Measurements from ENCODE around the gene KLRB1. TPM values are rescaled to one million over a fixed set of nuclear protein-coding genes. Genes with fewer than 3 reads are reported as not detected.

KLRB1 gene
- total and polyA plus RNA-seq, 4 donors: 0.53 to 1.2 (median 0.96) TPM

DNA sequence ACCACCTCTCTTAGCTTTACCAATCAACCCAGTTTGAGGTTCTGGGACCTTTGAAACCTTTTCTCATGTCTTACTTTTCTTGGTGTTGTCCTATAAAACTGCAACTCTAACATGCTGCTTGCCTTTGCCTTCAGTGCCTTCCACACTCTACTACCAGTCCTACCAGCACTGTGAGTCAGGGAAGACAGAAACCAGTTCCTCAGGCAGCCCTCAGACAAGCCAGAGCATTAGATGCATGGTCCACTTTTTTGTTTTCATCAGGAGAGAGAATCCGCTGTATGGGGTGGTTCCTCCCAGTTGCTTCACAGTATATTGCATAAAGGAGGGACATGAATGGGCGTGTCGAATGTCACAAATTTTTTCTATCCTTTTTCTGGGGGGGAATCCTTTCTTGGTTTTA is 17.3 kb upstream of the KLRB1 start:
- H3K9ac ChIP-seq (ENCODE audit: low read depth in 1 of 2, low read length in 2 of 2): no peak overlapping the region
- H3K27me3 ChIP-seq (ENCODE audit: control insufficient read depth in 4 of 4, insufficient read depth in 4 of 4, low read length in 3 of 4): no peaks in the 10 kb centered on the region
- no peaks in the 10 kb centered on the region for H3K4me1 ChIP-seq (ENCODE audit: control insufficient read depth in 4 of 4, insufficient read depth in 4 of 4, low read length in 3 of 4)
- H3K27ac ChIP-seq (ENCODE audit: low read depth in 1 of 2, low read length in 2 of 2): no peak overlapping the region
- DNase-seq (ENCODE audit: low spot score): no peak
- H3K36me3 ChIP-seq (ENCODE audit: control insufficient read depth in 4 of 4, insufficient read depth in 3 of 4, low read depth in 1 of 4, low read length in 3 of 4): no peaks in the 10 kb centered on the region
- 97% methylated on average over 3 of the region's 3 CpGs for WGBS
- no peak for TF ChIP-seq NR2F2 (IDR thresholded peaks at IDR 0.05)
- TF ChIP-seq RAD21 (IDR thresholded peaks at IDR 0.05): no peak
- TF ChIP-seq, protein P1, sequence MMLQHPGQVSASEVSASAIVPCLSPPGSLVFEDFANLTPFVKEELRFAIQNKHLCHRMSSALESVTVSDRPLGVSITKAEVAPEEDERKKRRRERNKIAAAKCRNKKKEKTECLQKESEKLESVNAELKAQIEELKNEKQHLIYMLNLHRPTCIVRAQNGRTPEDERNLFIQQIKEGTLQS (IDR thresholded peaks at IDR 0.05): no peak
- no peak for TF ChIP-seq HNF4G (IDR thresholded peaks at IDR 0.05)
- no peak for TF ChIP-seq TAF1 (conservative IDR thresholded peaks at IDR 0.05)
- TF ChIP-seq EGR1 (IDR thresholded peaks at IDR 0.05; ENCODE audit: low read depth in 2 of 2): no peak
- TF ChIP-seq SP1 (IDR thresholded peaks at IDR 0.05): no peak
- no peak for TF ChIP-seq YY1 (IDR thresholded peaks at IDR 0.05)
- TF ChIP-seq, protein P2, sequence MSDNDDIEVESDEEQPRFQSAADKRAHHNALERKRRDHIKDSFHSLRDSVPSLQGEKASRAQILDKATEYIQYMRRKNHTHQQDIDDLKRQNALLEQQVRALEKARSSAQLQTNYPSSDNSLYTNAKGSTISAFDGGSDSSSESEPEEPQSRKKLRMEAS (IDR thresholded peaks at IDR 0.05): no peak
- no peak for TF ChIP-seq GABPA (IDR thresholded peaks at IDR 0.05 in 1 of 2, conservative IDR thresholded peaks at IDR 0.05 in 1 of 2)
- TF ChIP-seq, protein P3, sequence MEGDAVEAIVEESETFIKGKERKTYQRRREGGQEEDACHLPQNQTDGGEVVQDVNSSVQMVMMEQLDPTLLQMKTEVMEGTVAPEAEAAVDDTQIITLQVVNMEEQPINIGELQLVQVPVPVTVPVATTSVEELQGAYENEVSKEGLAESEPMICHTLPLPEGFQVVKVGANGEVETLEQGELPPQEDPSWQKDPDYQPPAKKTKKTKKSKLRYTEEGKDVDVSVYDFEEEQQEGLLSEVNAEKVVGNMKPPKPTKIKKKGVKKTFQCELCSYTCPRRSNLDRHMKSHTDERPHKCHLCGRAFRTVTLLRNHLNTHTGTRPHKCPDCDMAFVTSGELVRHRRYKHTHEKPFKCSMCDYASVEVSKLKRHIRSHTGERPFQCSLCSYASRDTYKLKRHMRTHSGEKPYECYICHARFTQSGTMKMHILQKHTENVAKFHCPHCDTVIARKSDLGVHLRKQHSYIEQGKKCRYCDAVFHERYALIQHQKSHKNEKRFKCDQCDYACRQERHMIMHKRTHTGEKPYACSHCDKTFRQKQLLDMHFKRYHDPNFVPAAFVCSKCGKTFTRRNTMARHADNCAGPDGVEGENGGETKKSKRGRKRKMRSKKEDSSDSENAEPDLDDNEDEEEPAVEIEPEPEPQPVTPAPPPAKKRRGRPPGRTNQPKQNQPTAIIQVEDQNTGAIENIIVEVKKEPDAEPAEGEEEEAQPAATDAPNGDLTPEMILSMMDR (IDR thresholded peaks at IDR 0.05; ENCODE audit: low read depth, low read length, missing input control): no peak
- no peak for TF ChIP-seq HNF4A (conservative IDR thresholded peaks at IDR 0.05)
- TF ChIP-seq RXRA (IDR thresholded peaks at IDR 0.05): no peak
- TF ChIP-seq, protein P4, sequence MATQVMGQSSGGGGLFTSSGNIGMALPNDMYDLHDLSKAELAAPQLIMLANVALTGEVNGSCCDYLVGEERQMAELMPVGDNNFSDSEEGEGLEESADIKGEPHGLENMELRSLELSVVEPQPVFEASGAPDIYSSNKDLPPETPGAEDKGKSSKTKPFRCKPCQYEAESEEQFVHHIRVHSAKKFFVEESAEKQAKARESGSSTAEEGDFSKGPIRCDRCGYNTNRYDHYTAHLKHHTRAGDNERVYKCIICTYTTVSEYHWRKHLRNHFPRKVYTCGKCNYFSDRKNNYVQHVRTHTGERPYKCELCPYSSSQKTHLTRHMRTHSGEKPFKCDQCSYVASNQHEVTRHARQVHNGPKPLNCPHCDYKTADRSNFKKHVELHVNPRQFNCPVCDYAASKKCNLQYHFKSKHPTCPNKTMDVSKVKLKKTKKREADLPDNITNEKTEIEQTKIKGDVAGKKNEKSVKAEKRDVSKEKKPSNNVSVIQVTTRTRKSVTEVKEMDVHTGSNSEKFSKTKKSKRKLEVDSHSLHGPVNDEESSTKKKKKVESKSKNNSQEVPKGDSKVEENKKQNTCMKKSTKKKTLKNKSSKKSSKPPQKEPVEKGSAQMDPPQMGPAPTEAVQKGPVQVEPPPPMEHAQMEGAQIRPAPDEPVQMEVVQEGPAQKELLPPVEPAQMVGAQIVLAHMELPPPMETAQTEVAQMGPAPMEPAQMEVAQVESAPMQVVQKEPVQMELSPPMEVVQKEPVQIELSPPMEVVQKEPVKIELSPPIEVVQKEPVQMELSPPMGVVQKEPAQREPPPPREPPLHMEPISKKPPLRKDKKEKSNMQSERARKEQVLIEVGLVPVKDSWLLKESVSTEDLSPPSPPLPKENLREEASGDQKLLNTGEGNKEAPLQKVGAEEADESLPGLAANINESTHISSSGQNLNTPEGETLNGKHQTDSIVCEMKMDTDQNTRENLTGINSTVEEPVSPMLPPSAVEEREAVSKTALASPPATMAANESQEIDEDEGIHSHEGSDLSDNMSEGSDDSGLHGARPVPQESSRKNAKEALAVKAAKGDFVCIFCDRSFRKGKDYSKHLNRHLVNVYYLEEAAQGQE (IDR thresholded peaks at IDR 0.05): no peak
- TF ChIP-seq FOXA2 (IDR thresholded peaks at IDR 0.05): no peak
- TF ChIP-seq JUND (IDR thresholded peaks at IDR 0.05): no peak
- TF ChIP-seq FOXA1 (IDR thresholded peaks at IDR 0.05): no peak
- H3K4me3 ChIP-seq (ENCODE audit: low read depth in 1 of 3, low read length in 3 of 3): no peak overlapping the region
- H3K9me3 ChIP-seq (ENCODE audit: control insufficient read depth in 4 of 4, low read length in 3 of 4): no peaks in the 10 kb centered on the region

DNA sequence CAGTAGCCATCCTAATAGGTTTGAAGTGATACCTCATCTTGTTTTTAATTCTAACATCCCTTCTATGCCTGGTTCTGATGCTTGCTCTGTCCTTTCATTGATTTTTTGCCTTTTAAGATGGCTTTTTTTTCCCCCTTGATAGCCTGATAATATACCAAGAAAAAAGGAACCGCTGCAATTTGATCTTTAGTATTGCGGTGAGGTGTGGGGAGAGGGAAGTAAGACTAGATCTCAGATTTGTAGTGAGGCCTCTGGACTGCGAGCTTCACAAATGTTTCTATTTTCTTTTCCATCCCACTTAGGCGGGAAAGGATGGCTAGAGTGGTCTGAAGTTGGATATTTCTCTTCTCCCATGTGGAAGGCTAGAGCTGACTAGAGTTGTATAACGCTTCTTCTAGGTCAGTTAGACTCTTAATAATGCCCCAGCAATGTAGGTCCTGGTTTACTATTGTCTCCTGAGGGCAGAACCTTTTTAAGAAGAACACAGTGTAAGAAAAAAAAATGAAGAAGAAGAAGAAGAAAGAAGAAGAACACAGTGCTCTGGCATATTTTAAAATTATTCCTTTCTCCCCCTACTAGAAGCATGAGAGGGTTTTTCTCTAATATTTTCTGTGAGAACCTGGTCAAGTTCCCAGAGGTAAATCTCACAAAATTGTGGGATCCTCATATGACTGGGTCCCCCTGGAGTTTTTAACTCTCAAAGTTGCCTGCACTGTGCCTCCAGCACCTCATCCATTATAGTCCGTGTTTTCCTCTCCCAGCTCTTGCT is 11.9 kb upstream of the KLRB1 start:
- TF ChIP-seq YY1 (IDR thresholded peaks at IDR 0.05): no peak
- no peak for TF ChIP-seq JUND (IDR thresholded peaks at IDR 0.05)
- TF ChIP-seq, protein P1 (IDR thresholded peaks at IDR 0.05): no peak
- TF ChIP-seq, protein P2 (IDR thresholded peaks at IDR 0.05): no peak
- TF ChIP-seq TAF1 (conservative IDR thresholded peaks at IDR 0.05): no peak
- no peak for TF ChIP-seq FOXA2 (IDR thresholded peaks at IDR 0.05)
- TF ChIP-seq, protein P4 (IDR thresholded peaks at IDR 0.05): no peak
- TF ChIP-seq RXRA (IDR thresholded peaks at IDR 0.05): no peak
- TF ChIP-seq, protein P3 (IDR thresholded peaks at IDR 0.05; ENCODE audit: low read depth, low read length, missing input control): no peak
- TF ChIP-seq GABPA (IDR thresholded peaks at IDR 0.05 in 1 of 2, conservative IDR thresholded peaks at IDR 0.05 in 1 of 2): no peak
- no peak for TF ChIP-seq SP1 (IDR thresholded peaks at IDR 0.05)
- TF ChIP-seq NR2F2 (IDR thresholded peaks at IDR 0.05): no peak
- no peak for TF ChIP-seq RAD21 (IDR thresholded peaks at IDR 0.05)
- TF ChIP-seq HNF4A (conservative IDR thresholded peaks at IDR 0.05): no peak
- DNase-seq (ENCODE audit: low spot score): no peak
- 89% methylated on average over 6 of the region's 6 CpGs for WGBS

More for the DNA sequence above, 11.9 kb upstream of the KLRB1 start:
- Histone ChIP-seq H3K36me3 (ENCODE audit: control insufficient read depth in 4 of 4, insufficient read depth in 3 of 4, low read depth in 1 of 4, low read length in 3 of 4) (no peaks in the 10 kb centered on the region), H3K9ac (ENCODE audit: low read depth in 1 of 2, low read length in 2 of 2) (no peak overlapping the region), H3K9me3 (ENCODE audit: control insufficient read depth in 4 of 4, low read length in 3 of 4) (no peaks in the 10 kb centered on the region), H3K4me1 (ENCODE audit: control insufficient read depth in 4 of 4, insufficient read depth in 4 of 4, low read length in 3 of 4) (no peaks in the 10 kb centered on the region), H3K27me3 (ENCODE audit: control insufficient read depth in 4 of 4, insufficient read depth in 4 of 4, low read length in 3 of 4) (no peaks in the 10 kb centered on the region), H3K27ac (ENCODE audit: low read depth in 1 of 2, low read length in 2 of 2) (no peak overlapping the region), H3K4me3 (ENCODE audit: low read depth in 1 of 3, low read length in 3 of 3) (no peak overlapping the region)
